ENCODE results near the gene PTPRN2.
"Not testable (repeated sequence)": the region's sequence is repeated elsewhere in the genome, so short reads cannot be mapped to it uniquely, and the experiment has no call there.

The PTPRN2 gene

DNA sequence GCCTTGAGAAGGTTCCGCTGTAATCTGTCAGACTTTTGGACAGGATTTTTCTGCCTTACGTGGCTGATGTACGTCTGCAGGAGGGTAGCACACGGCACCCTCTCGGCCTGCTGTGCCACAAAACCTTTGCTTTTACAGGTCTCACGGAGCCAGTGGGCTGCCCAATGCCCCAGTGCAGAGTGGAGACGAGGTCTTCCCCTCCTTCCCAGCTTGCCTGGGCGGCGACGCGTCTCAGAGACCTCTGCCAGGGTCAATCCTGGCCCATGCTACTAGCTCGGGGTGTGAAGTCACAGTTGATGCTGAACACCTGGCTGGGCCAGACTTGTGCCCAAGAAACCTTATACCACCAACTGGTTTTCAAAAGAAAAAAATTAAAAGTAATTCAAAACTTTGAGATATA is 724.4 kb downstream of the PTPRN2 start:
- no peak for DNase-seq

DNA sequence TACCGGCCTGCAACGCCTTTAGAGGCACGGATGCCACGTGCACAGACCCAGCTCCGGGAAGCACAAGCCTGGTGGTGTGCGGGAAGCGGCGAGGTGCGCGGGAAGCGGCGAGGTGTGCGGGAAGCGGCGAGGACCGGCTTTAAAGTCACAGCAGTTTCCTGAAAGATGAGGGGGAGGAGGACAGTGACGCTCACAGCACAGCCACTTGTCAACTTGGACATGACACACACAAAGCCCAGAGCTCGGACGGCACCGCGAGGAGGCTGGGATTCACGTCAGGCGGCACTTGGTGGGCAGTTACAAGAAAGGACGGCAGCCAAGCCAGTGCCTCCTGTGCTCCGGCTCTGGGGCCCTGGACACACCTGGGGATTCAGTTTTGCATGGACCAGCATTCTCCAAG is 724.9 kb downstream of the PTPRN2 start:
- no peak for DNase-seq

DNA sequence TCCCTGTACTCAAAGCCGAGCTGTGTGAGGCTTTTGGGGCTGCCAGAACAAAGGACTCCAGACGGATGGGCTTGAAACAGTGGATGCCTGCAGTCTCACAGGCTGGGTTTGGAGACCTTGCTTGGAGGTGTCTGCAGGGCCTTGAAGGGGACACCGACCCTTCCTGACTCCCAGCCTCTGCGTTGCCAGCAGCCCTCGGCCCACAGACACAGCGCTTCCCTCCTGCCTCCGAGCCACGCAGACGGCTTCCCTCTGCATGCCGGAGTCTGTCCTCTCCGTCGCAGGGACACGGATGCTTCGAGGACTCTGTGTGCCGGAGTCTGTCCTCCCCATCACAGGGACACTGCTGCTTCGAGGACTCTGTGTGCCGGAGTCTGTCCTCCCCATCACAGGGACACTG is 726.1 kb downstream of the PTPRN2 start:
- DNase-seq = no peak

DNA sequence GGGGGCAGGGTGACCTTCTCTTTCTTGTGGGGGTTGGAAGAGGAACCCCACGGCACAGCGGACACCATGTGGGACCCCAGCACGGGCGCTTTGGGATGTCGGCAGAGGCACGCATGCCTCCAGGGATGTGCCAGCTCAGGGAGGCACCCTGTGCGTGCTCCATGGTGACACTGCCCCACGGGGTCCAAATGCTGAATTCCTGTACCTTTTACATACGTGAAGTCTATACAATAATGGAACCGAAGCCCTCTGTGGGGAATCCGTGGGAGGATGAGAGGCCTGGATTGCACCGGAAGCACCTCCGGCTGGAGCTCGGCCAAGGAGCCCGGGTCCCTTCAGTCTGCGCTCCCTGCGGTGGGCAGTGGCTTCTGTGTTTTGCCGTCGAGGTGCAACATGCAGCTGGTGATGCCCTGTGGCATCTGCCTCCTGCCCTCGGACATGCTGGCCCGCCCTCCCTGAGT is 726.6 kb downstream of the PTPRN2 start:
- no peak for DNase-seq

DNA sequence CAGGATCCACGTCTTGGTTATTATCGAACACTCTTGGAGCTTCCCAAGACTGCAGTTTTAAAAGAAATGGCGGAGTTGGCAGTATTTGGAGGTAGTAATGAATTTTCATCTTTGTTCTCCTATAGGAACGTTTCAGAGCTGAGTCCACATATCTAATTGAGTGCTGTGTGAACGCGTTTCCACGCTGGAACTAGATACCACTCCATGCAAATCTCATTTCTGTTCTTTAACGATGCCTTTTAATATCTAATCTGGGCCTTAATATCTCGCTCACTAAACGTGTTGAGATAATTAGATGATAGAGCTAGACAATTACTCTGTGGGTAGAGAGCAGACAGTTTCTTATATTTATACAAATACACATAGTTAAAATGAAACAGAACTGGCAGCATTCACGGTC is 727.2 kb downstream of the PTPRN2 start:
- no peak for DNase-seq

DNA sequence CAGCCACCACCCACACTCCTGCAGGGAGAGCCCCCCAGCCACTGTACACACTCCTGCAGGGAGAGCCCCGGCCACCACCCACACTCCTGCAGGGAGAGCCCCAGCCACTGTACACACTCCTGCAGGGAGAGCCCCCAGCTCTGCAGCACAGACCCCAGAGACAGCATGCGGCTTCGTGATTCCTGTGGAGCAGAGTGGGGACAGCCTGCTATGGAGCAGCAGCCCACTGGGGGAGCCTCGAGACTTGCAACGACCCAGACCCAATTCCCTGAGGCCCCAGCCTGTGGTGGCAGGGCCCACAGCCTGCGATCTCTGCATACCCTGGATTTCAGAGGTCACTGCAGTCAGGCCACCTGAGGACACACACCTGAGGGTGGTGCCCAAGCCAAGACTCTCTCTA is 727.7 kb downstream of the PTPRN2 start:
- no peak for DNase-seq

DNA sequence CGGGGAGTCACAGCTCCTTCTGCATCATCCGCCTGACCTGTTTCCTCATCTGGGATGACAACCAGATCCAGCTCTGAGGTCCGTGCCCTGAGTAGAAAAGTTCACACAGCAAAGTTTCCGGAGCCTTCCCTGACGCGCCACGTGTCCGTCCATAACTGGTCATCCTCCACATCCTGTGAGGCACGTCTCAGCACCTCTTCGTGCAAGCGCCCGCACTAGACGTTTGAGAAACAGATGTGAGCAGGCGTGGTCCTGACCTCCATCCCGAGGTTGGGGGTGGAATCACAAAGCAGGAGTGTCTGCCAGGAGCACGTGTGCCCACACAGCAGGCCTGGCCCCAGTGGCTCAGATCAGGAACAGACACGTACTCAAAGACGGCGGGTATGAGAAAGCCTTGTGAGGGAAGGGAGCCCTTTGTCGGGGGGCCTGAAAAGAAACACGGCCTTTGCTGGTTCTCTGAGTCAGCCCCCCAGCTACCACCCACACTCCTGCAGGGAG is 730.0 kb downstream of the PTPRN2 start:
- no peak for DNase-seq

DNA sequence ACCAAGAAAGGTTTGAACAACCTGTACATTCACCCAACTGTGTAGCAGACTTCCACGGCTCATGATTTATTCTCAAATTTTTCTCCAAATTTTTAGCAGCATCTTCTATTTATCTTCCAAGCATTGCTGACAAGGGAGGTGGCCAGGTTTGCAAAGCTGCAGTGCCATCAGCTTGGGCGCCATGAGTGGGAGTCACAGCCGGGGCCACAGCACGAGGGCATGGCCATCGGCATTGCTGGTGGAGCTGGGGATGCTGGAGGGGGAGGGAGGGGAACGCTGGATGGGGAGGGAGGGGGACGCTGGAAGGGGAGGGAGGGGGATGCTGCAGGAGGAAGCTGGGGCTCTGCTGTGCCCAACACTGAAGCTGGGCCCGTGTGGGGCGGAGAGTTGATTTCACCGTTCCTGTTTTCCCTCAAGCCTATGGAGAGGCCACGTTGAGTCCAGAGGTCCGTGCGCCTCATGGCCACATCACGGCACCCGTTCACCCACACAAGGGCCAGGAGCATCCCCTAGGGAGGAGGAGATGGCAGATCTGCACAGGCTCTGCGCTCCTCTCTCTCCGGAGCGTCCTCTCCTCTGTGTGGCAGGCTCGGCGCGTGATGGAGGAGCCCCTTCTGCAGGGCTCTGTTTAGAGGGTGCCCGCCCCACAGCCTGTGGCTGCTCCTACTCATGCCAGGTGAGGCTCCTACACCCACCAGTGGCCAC is 730.6 kb downstream of the PTPRN2 start:
- no peak for DNase-seq

DNA sequence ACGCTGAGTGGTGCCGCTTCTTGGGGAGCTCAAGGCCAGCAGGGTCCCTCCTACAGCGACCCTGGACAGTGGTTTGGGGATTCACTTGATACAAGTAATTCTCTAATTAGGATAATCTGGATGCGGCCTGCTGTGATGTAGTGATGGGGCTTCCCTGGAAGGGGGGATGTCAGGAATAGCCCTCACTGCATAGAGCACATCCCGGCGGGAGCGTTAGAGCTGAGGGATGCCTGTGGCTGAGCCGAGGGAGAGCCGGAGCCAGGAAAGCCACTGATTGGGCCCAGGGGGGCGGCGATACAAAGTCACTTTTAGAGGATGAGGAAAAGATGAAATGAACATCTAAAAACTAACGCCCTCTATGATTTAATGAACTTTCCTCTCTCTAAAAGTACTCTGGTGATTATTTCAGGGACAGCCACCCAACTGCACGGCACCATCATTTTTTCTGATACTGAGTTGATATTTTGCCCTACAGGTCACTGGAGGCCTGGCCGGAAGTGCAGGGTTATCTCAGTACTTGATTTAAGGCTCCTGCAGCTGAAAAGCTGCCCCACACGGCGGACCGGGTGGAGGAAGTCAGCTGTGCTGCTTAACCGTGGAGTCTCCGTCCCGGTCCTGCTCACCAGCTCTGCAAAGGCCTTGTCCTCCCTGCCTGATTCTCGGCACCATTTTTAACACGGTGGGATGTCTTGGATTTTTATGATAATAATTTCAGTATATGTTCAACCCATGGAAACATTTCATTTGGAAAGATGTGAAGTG is 732.0 kb downstream of the PTPRN2 start:
- no peak for DNase-seq

DNA sequence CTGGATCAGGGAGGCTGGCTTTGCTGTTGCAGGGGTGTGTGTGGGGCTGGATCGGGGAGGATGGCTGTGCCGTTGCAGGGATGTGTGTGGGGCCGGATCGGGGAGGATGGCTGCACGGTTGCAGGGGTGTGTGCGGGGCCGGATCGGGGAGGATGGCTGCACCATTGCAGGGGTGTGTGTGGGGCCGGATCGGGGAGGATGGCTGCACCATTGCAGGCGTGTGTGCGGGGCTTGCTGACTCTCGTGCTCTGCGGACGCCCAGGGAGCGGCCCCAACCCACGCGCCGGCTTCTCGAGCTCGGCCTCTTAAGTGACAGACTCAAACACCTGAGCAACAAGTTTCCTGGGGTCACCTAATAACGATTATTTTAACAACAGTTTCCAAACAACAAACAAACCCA is 732.6 kb downstream of the PTPRN2 start:
- DNase-seq = no peak

DNA sequence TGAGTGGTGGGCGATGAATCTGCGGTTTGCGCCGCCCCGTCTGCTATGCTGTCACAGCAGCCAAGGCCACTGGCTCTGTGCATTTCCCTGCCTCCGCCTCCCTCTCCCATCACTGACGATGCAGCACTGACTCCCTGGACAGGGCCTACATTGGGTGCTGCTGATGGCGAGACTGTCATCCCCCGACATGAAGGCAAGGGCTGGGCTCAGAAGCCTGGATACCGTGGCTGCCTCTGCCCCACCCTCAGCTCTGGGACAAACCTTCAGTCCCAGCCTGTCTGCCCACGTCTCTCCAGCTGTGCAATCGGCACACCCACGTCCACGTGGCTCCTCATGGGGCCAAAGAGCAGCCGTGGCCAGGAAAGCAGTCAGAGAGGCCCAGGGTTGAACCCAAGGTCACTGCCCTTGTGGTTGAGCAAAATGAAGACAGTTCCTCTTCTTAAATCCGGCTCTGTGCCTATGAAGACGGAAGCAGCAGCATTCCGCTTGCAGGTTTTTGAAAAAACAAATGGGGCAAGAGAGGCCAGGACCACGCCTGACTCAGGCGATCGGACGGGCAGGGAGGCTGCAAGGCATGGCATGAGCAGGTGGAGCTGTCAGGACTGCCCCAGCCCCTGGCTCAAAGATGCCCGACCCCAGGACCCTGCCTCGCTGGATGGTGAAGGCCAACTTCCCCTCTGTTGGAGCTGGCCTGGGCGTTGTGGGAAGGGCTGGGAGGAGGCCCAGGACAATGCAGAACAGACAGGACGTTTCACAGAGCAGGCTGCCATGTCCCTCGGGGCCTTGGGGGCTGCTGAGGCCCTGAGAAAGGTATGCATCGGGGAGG is 733.3 kb downstream of the PTPRN2 start:
- no peak for DNase-seq

DNA sequence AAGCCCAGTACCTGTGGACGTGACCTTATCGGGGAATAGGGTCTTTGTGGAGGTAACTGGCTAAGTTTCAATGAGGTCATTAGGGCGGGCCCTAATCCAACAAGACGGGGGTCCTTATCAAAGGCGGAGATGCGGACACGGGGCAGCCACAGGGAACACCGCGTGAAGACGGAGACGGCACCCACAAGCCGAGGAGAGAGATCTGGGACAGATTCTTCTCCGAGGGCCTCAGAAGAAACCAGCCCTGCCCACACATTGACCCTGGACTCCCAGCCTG is 733.9 kb downstream of the PTPRN2 start:
- no peak for DNase-seq

DNA sequence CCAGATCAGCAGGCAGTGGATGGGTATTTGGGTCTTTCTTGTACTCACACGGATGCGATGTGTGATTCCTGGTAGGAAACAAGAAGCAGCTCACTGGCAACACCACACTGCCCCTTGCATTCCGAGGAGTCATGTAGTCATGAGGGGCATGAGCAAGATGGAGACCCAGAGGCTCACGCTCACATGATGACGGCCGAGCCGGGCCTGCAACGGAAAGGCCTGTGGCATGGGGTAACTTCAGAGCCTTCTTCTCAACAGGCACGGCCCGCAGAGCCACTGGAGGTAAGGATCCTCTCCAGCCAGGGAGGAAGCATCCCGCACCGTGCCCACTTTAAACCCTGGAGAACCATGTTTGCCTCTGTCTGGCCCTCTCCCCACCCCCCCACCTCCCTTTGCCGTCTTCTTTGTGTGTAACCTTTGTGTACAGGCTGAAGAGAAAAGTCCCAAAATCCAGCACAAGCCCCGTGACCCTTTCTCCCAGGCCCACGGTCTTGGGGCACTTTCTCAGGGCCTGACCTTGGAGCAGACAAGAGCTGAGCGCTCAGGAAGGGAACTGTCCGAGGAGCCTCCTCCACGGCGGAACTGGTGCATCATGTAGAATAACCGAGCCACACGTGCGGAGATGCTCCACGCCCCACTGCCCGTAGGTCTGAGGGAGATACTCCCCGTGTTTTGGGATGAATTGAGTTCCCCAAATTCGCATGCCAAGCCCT is 734.4 kb downstream of the PTPRN2 start:
- DNase-seq = no peak

DNA sequence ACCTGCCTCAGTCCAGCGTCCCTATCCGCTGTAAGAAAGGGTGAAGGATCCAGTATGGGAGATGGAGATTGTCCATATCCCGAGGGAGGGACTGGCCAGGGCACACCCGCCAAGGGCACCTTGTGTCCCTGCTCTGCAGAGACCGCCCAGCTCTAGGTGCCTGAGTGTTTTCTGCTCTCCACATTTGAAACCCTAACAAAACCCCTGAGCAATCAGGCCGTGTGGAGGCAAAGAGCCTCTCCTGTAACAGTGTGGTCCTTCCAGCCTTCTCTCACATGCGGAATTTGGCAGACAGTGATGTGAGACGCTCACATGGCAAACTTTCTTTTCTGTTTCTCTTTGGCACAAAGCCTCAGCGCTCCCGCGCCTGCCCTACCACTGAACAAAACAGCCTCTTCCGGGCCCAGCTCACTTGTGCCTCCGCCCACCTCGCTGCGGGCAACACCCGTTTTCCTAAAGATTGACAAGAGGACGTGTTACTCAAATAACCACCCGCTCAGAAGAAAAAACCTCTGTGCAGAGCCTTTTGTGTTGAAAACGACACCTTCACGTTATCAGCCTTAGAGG is 736.0 kb downstream of the PTPRN2 start:
- DNase-seq = peak; percentile 89

DNA sequence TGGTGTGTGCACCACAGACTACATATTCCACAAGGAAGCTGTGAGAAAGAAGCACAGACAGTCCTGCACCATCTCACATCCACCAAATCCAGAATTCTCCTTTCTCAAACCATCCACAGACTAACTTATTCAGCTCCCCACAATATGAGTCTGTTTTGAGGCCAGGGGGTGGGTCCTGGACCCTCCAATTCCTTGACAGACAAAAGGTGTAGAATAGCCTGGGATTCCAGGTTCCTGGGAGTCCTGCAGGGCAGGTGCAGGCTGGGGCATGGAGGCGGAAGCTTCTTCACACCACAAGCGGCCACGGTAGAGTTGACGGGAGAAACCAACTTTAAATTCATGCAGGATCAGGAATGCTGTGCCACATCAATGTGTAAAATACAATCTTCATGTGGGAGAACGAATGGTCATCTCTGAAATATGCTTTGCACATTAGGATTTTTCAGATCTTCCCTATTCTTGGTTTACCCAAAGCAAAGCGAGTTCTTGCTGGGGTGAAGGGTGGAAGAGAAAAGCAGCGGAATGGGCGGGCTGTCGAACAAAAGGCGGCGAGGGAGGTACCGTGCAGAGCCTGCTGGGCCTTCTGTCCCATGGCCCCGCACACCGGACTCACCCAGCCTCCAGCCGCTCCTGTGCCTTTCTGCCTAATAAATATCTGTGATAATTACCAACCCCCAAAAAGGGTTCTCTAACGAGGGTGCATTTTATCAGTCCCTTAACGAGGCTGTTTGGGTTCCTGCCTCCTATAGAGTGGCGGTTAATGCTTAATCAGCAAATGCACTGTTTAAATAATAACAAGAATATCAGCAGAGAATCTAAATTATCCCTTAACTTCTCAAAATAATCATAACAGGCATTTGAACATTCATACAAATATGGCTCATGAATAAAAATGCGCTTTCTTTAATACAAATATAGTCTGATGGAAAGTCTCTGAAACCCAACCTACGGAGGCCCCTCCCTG is 736.9 kb downstream of the PTPRN2 start:
- DNase-seq = no peak

DNA sequence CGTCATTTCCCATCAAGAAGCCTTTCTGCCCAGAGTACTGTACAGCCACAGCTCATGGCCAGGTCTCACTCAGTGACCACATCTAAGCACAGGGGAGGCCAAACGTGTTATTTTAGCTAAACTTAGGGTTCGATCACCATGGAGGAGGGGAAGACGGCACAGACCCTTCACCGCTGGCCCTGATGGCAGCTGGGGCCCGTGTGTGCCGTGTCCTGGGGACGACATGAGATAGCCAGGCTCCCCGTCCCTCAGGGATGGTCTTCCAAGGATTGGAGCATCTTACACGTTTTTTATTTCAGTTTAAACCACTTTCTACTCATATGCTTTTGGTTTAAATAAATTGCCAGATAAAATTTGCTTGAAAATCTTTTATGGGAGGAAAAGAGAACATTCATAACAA is 737.9 kb downstream of the PTPRN2 start:
- DNase-seq = no peak

DNA sequence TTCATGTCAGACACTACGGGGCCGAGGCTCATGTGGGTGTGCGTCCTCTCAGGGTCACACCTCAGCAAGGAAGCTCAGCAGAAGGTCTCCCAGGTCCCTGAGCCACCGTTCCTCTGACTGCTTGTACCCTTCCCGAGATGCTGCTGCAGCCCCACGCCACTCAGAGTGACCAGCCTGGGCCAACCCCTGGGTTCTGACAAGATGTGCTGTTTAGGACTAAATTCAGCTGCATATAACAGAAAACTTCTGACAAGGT is 738.4 kb downstream of the PTPRN2 start:
- DNase-seq = no peak

DNA sequence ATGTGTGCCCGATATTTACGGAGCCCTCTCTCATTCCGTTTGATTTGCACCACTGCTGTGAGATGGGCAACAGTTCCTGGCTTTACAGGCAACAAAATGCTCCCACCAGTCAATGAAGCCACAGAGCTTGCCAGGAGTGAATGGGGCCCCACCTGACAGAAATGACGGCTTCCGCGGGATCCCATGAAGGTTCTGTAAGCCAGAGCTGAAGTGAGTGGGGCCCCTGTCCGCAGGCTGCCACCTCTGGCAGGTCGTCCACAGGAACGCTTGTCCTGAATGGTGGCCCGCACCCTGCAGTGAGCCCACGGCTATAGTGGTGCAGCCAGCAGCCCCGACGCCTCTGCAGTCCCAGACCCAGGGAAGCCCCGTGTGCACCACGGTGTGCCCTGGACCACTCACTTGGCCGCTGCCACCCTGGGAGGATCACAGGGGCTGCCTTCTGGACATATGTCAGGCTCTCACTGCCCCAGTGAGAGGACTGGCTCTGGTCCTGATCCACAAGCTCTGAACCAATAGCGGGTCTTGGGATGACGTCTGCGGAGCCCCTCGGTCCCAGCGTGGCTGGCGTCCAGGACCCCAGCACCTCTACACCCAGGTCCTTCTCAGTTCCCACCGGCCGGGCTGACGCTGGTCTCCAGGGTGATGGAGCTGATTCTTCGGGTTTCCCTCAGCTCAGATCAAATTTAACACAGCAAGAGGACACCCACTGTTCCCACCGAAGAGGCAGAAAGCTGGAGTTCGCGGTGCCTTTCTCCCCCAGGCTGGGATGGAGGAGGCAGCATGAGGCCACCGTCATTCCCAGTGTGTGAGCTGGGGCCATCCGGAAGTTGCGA is 738.9 kb downstream of the PTPRN2 start:
- no peak for DNase-seq

DNA sequence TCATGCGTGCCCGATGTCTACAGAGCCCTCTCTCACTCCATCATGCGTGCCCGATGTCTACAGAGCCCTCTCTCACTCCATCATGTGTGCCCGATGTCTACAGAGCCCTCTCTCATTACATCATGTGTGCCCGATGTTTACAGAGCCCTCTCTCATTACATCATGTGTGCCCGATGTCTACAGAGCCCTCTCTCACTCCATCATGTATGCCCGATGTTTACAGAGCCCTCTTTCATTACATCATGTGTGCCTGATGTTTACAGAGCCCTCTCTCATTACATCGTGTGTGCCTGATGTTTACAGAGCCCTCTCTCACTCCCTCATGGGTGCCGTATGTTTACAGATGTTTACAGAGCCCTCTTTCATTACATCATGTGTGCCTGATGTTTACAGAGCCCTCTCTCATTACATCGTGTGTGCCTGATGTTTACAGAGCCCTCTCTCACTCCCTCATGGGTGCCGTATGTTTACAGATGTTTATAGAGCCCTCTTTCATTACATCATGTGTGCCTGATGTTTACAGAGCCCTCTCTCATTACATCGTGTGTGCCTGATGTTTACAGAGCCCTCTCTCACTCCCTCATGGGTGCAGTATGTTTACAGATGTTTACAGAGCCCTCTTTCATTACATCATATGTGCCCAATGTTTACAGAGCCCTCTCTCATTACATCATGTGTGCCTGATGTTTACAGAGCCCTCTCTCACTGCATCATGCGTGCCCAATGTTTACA is 739.7 kb downstream of the PTPRN2 start:
- DNase-seq = not testable (repeated sequence)

DNA sequence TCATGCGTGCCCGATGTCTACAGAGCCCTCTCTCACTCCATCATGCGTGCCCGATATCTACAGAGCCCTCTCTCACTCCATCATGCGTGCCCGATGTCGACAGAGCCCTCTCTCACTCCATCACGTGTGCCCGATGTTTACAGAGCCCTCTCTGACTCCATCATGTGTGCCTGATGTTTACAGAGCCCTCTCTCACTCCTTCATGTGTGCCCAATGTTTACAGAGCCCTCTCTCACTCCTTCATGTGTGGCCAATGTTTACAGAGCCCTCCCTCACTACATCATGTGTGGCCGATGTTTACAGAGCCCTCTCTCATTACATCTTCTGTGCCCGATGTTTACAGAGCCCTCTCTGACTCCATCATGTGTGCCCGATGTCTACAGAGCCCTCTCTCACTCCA is 740.9 kb downstream of the PTPRN2 start:
- not testable (repeated sequence) for DNase-seq

Data from stimulated activated CD4-positive, alpha-beta T cell treated with anti-CD3 and anti-CD28 coated beads, Interleukin-15, amount 100 ng/mL, for 24 hours (primary cell).